ENCODE results near the gene MARCHF10. TPM values are rescaled to one million over a fixed set of nuclear protein-coding genes. Genes with fewer than 3 reads are reported as not detected.

Gene MARCHF10
- total and polyA plus RNA-seq, 2 donors (not counting 3 experiments of a cell fraction or from before 2014, with no cell fraction given), result 0.11 TPM; not detected in 1

DNA sequence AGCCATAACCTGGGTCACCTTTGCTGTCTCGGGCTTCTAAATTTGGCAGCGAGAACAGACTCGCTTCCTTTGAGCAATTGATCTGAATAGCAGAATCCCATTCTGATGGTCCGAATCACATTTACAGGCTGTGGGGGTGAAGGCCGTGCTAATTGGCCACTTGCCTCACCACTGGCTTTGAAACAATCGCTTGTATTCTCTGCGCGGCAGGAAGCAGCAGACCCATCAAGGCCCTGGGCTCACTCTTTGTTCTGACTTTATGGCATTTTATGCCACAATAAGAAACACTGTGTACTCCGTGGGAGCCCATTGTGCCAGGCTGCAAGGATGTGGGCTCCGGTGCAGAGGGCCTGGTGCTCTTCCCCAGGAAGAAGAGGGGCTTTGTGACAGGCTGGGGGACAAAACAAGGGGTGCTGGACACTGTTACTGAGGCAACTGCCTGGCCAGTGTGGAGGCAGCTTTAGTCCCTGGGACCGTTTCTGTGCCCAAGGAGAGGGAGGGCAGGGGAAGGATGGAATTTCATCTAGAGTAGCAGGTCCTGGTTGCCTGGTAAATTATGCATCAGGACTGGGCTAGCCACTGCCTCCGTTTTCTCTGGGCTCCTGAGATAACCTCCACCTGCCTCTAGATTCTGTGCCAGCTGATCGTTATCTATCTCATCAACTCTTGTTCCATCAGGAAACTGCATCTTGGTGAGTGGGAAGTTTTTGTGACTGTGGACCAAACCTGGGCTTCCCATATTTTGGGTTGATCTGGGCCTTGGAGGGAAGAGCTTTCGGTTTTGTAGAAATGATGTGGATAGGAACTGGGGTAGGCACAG lies 102.1 kb downstream of the MARCHF10 start:
- no TSS peak for BruUV-seq (replicated peaks)
- CTCF ChIA-PET, result interaction anchor here (1.4 to 2.2 kb wide), 2 partner anchors 33 to 262 kb away, joined by 4 to 12 read pairs; no protein-coding TSS in a partner anchor

More for the DNA sequence above, 102.1 kb downstream of the MARCHF10 start:
- Histone ChIP-seq H3K4me1 (ENCODE audit: control insufficient read depth, extremely low read depth, insufficient read depth, low read length) (peaks cover 32% of the 10 kb centered on the region), H3K9me3 (replicated peaks; ENCODE audit: control insufficient read depth, insufficient read depth, low read length) (no peaks in the 10 kb centered on the region), H3K9ac (replicated peaks; ENCODE audit: extremely low read depth, insufficient read depth, low read length) (peak overlapping the region; percentile 17), H2AFZ (ENCODE audit: low read depth, low read length) (no peak overlapping the region), H3K79me2 (ENCODE audit: control insufficient read depth, insufficient read depth, low read length) (no peaks in the 10 kb centered on the region), H3K9me1 (replicated peaks; ENCODE audit: control insufficient read depth, extremely low read depth, insufficient read depth, low read length) (no peaks in the 10 kb centered on the region), H3K27me3 (ENCODE audit: control insufficient read depth in 2 of 2, insufficient read depth in 2 of 2, low read length in 2 of 2) (peaks cover 0 to 10% of the 10 kb centered on the region in 2 experiments), H3K4me2 (ENCODE audit: insufficient read depth, low read length) (peak overlapping the region; percentile 90), H4K20me1 (replicated peaks; ENCODE audit: control insufficient read depth, extremely low read depth, insufficient read depth, low read length) (no peaks in the 10 kb centered on the region), H3K4me3 (replicated peaks in 1 of 3; ENCODE audit: insufficient read depth in 1 of 3, low read depth in 1 of 3, low read length in 3 of 3) (peak overlapping the region in 1 of 3 experiments; percentile 56), H3K27ac (ENCODE audit: insufficient read depth, low read depth, low read length) (peak overlapping the region; percentile 40), H3K36me3 (ENCODE audit: control insufficient read depth in 2 of 2, extremely low read depth in 1 of 2, insufficient read depth in 2 of 2, low read length in 2 of 2) (no peaks in the 10 kb centered on the region)
- DNase-seq (ENCODE audit: low read depth, low spot score) (peak; percentile 57), FAIRE-seq (peak; percentile 71)
- dilution Hi-C loops (cut with MboI; ENCODE audit: extremely low pct_ligation_motif_present, low sequenced_read_pairs) (no loop called here), intact Hi-C loops (cut with micrococcal nuclease) (loop anchor here (5.0 to 10.0 kb wide), 2 partner anchors 116 to 281 kb away; partner anchors contain the start of gene METTL2A)
- no peak for TF ChIP-seq POLR2A (IDR thresholded peaks at IDR 0.05; ENCODE audit: low read depth, low read length)
- TF ChIP-seq GATA2 (IDR thresholded peaks at IDR 0.05; ENCODE audit: insufficient read depth, insufficient read length, low read depth, low read length), result peak; percentile 54
- no peak for TF ChIP-seq JUN (IDR thresholded peaks at IDR 0.05; ENCODE audit: borderline replicate concordance, insufficient read depth, insufficient read length, low read depth)
- TF ChIP-seq, protein P1, sequence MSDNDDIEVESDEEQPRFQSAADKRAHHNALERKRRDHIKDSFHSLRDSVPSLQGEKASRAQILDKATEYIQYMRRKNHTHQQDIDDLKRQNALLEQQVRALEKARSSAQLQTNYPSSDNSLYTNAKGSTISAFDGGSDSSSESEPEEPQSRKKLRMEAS (IDR thresholded peaks at IDR 0.05; ENCODE audit: insufficient read depth, insufficient read length), result no peak
- TF ChIP-seq, protein P2, sequence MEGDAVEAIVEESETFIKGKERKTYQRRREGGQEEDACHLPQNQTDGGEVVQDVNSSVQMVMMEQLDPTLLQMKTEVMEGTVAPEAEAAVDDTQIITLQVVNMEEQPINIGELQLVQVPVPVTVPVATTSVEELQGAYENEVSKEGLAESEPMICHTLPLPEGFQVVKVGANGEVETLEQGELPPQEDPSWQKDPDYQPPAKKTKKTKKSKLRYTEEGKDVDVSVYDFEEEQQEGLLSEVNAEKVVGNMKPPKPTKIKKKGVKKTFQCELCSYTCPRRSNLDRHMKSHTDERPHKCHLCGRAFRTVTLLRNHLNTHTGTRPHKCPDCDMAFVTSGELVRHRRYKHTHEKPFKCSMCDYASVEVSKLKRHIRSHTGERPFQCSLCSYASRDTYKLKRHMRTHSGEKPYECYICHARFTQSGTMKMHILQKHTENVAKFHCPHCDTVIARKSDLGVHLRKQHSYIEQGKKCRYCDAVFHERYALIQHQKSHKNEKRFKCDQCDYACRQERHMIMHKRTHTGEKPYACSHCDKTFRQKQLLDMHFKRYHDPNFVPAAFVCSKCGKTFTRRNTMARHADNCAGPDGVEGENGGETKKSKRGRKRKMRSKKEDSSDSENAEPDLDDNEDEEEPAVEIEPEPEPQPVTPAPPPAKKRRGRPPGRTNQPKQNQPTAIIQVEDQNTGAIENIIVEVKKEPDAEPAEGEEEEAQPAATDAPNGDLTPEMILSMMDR (IDR thresholded peaks at IDR 0.05; ENCODE audit: extremely low read depth in 1 of 2, insufficient read depth in 1 of 2, low read depth in 1 of 2, low read length in 2 of 2), result no peak
- POLR2A ChIA-PET, result interaction anchor here (0.8 kb wide), 1 partner anchor 22 kb away, joined by 3 read pairs; no protein-coding TSS in a partner anchor
